ENCODE data around the gene ENSA.
"Not testable (repeated sequence)": the region's sequence is repeated elsewhere in the genome, so short reads cannot be mapped to it uniquely, and the experiment has no call there.

ENSA gene

GRCh38 chr1:150575518-150576366 lies 53.7 kb downstream of the ENSA start:
- no peak for DNase-seq (ENCODE audit: low read depth, low spot score)
- Histone ChIP-seq H3K36me3 (ENCODE audit: insufficient read depth, low read length) (peaks cover 64% of the 10 kb centered on the region), H3K27ac (peak overlapping the region; percentile 49; the same call in 1 of the 2 replicates), H3K9ac (ENCODE audit: insufficient read length) (peak overlapping the region; percentile 48), H3K9me3 (ENCODE audit: low read depth, low read length) (no peaks in the 10 kb centered on the region), H3K4me3 (peak overlapping the region; percentile 89)
- TF ChIP-seq POLR2AphosphoS5 (IDR thresholded peaks at IDR 0.05; ENCODE audit: borderline replicate concordance, low read depth, low read length) (no peak), FOXP2 (optimal IDR thresholded peaks at IDR 0.05; ENCODE audit: control extremely low read depth, extremely low read length, insufficient read depth) (no peak), EZH2 (IDR thresholded peaks at IDR 0.05) (no peak)

- no peak for TF ChIP-seq EZH2 (IDR thresholded peaks at IDR 0.05)
- TF ChIP-seq POLR2AphosphoS5 (IDR thresholded peaks at IDR 0.05; ENCODE audit: borderline replicate concordance, low read depth, low read length) = no peak
- no peak for TF ChIP-seq FOXP2 (optimal IDR thresholded peaks at IDR 0.05; ENCODE audit: control extremely low read depth, extremely low read length, insufficient read depth)
- no peak for DNase-seq (ENCODE audit: low read depth, low spot score)
- Histone ChIP-seq H3K27ac (peak overlapping the region; percentile 49; the same call in 1 of the 2 replicates), H3K4me3 (no peak overlapping the region), H3K9me3 (ENCODE audit: low read depth, low read length) (no peaks in the 10 kb centered on the region), H3K36me3 (ENCODE audit: insufficient read depth, low read length) (peaks cover 64% of the 10 kb centered on the region), H3K9ac (ENCODE audit: insufficient read length) (no peak overlapping the region)
Measured at GRCh38 chr1:150575072-150575489, 54.3 kb downstream of the ENSA start.

- Histone ChIP-seq H3K4me3 (no peak overlapping the region), H3K27ac (no peak overlapping the region), H3K36me3 (ENCODE audit: insufficient read depth, low read length) (peaks cover 64% of the 10 kb centered on the region), H3K9me3 (ENCODE audit: low read depth, low read length) (no peaks in the 10 kb centered on the region), H3K9ac (ENCODE audit: insufficient read length) (no peak overlapping the region)
- DNase-seq (ENCODE audit: low read depth, low spot score) = no peak
- no peak for TF ChIP-seq FOXP2 (optimal IDR thresholded peaks at IDR 0.05; ENCODE audit: control extremely low read depth, extremely low read length, insufficient read depth)
- no peak for TF ChIP-seq POLR2AphosphoS5 (IDR thresholded peaks at IDR 0.05; ENCODE audit: borderline replicate concordance, low read depth, low read length)
- TF ChIP-seq EZH2 (IDR thresholded peaks at IDR 0.05) = no peak
Measured at GRCh38 chr1:150574260-150575071, 54.9 kb downstream of the ENSA start.

GRCh38 chr1:150573648-150574071 lies 55.8 kb downstream of the ENSA start:
- H3K4me3 ChIP-seq; H3K9ac ChIP-seq (ENCODE audit: insufficient read length); H3K9me3 ChIP-seq (ENCODE audit: low read depth, low read length); DNase-seq (ENCODE audit: low read depth, low spot score); H3K27ac ChIP-seq: not testable (repeated sequence)
- peaks cover 63% of the 10 kb centered on the region for H3K36me3 ChIP-seq (ENCODE audit: insufficient read depth, low read length)

- Histone ChIP-seq H3K36me3 (ENCODE audit: insufficient read depth, low read length) (peaks cover 57% of the 10 kb centered on the region), H3K9ac (ENCODE audit: insufficient read length) (no peak overlapping the region), H3K4me3 (no peak overlapping the region), H3K27ac (0 out of 2 replicates have a peak overlapping the region, but pooled peaks have one; percentile 16), H3K9me3 (ENCODE audit: low read depth, low read length) (no peaks in the 10 kb centered on the region)
- TF ChIP-seq FOXP2 (optimal IDR thresholded peaks at IDR 0.05; ENCODE audit: control extremely low read depth, extremely low read length, insufficient read depth) (no peak), POLR2AphosphoS5 (IDR thresholded peaks at IDR 0.05; ENCODE audit: borderline replicate concordance, low read depth, low read length) (no peak; the same call in 1 of the 2 replicates), EZH2 (IDR thresholded peaks at IDR 0.05) (no peak)
- DNase-seq (ENCODE audit: low read depth, low spot score) = no peak
Measured at GRCh38 chr1:150572918-150573647, 56.3 kb downstream of the ENSA start.
